K562 (cell line): ENCODE measurements around the gene MAP1LC3B2. TPM values are rescaled to one million over a fixed set of nuclear protein-coding genes. Genes with fewer than 3 reads are reported as not detected.

ENCODE experiments used
- ATAC-seq: fragments of 200-7000 bp; cut with Tn5 transposase; 3 replicates; pipeline ENCODE4 v1.9.1; 2020; ENCODE audit warnings: moderate library complexity
- BruUV-seq: library from RNA; stranded (reverse); fragments of 400-500 nt; replicated peaks from 2 replicates; lab custom pipeline; 2021; lab: Mats Ljungman, UMichigan
- CTCF ChIA-PET: fragments of 300-600 bp; formaldehyde crosslinking; extraction: SDS; loops from one replicate; lab custom pipeline; 2021; ENCODE audit warnings: low intra/inter-chr PET ratio; lab: Yijun Ruan, JAX
- POLR2A ChIA-PET: fragments of 300-600, 350-650 bp; sonication (Branson Sonifier 250); formaldehyde crosslinking; extraction: SDS; loops from one replicate; lab custom pipeline; 2021; ENCODE audit warnings: antibody characterized with exemption, inconsistent platforms; lab: Yijun Ruan, JAX
- DNase-seq, 4 experiments: peaks; one replicate each; pipeline versions ENCODE4 v3.0.0 to v3.0.0-alpha.2; 2011 to 2018; ENCODE audit warnings: low spot score in 3 of 4, mixed read lengths in 3 of 4; ENCODE audit errors: extremely low read depth in 1 of 4
- FAIRE-seq: peaks from 2 replicates; lab custom pipeline; 2011; peaks lifted over from hg19 to GRCh38; lab: Jason Lieb, UNC
- H2AFZ ChIP-seq: 2 replicates; pipeline ENCODE4 v1.6.0; 2011; ENCODE audit warnings: low read depth, low read length, control low read depth, inconsistent platforms
- H3K27ac ChIP-seq: fragments of 200-600 bp; 3 replicates; pipeline ENCODE4 v1.8.0; 2011; ENCODE audit warnings: low read depth, mild to moderate bottlenecking, control low read depth, inconsistent platforms, low read length, moderate library complexity, mixed read lengths; ENCODE audit errors: extremely low read depth
- H3K27me3 ChIP-seq, 2 experiments: fragments of 300-600 bp in 1 of 2; 2 replicates in 1 of 2; 3 replicates in 1 of 2; pipeline versions ENCODE4 v1.6.0 to v1.8.0; 2011; ENCODE audit warnings: inconsistent platforms in 2 of 2, low read length in 2 of 2, mild to moderate bottlenecking in 1 of 2, mixed read lengths in 1 of 2, moderate library complexity in 1 of 2; ENCODE audit not compliant: control insufficient read depth in 2 of 2, insufficient read depth in 2 of 2
- H3K36me3 ChIP-seq: fragments of 300-600 bp; 3 replicates; pipeline ENCODE4 v1.8.0; 2011; ENCODE audit warnings: mild to moderate bottlenecking, low read length, inconsistent platforms; ENCODE audit not compliant: control insufficient read depth, insufficient read depth
- H3K4me1 ChIP-seq, 2 experiments: fragments of 200-600 bp in 1 of 2; replicated peaks in 1 of 2; 2 replicates in 1 of 2; 3 replicates in 1 of 2; pipeline versions ENCODE4 v1.5.1 to v1.8.0; 2011; ENCODE audit warnings: inconsistent platforms in 2 of 2, low read length in 2 of 2, mild to moderate bottlenecking in 1 of 2, mixed read lengths in 1 of 2, moderate library complexity in 1 of 2; ENCODE audit not compliant: control insufficient read depth in 2 of 2, insufficient read depth in 2 of 2
- H3K4me2 ChIP-seq: 2 replicates; pipeline ENCODE4 v1.6.1; 2011; ENCODE audit warnings: low read length, control low read depth, inconsistent platforms, mixed read lengths; ENCODE audit not compliant: insufficient read depth
- H3K4me3 ChIP-seq: fragments of 200-600 bp; sonication (generic), shearing (Covaris generic); 2 replicates; pipeline ENCODE4 v1.5.1; 2016; ENCODE audit warnings: control low read depth, inconsistent platforms
- H3K79me2 ChIP-seq: fragments of 200-600 bp; 3 replicates; pipeline ENCODE4 v1.8.0; 2011; ENCODE audit warnings: low read length, inconsistent platforms; ENCODE audit not compliant: control insufficient read depth, insufficient read depth
- H3K9ac ChIP-seq, 2 experiments: 2 replicates each; pipeline versions ENCODE4 v1.6.0 to v1.6.1; 2011; ENCODE audit warnings: low read depth in 2 of 2, low read length in 2 of 2, control low read depth in 1 of 2, inconsistent platforms in 1 of 2, mild to moderate bottlenecking in 1 of 2, mixed read lengths in 1 of 2; ENCODE audit not compliant: insufficient read depth in 1 of 2
- H3K9me1 ChIP-seq: one replicate; pipeline ENCODE4 v1.6.0; 2011; ENCODE audit warnings: inconsistent platforms, mild to moderate bottlenecking, low read length, moderate library complexity; ENCODE audit not compliant: control insufficient read depth, insufficient read depth
- H3K9me3 ChIP-seq: replicated peaks from 2 replicates; pipeline ENCODE4 v1.5.1; 2011; ENCODE audit warnings: low read depth, low read length, inconsistent platforms; ENCODE audit not compliant: control insufficient read depth, insufficient read depth
- H4K20me1 ChIP-seq: replicated peaks from 2 replicates; pipeline ENCODE4 v1.6.1; 2011; ENCODE audit warnings: low read length, inconsistent platforms, mixed read lengths; ENCODE audit not compliant: control insufficient read depth, insufficient read depth
- ATF7 ChIP-seq: fragments of 450-650 bp; IDR thresholded peaks from 2 replicates; pipeline ENCODE4 v1.7.1; 2014; ENCODE audit warnings: mild to moderate bottlenecking, moderate library complexity
- CREB1 ChIP-seq, 2 experiments: sonication (generic) in 1 of 2; formaldehyde crosslinking in 1 of 2; IDR thresholded peaks; 2 replicates each; pipeline versions ENCODE4 v1.6.1 to v1.8.0; 2012 to 2022; ENCODE audit warnings: inconsistent platforms in 1 of 2, mild to moderate bottlenecking in 1 of 2, missing genetic modification reagents in 1 of 2, moderate library complexity in 1 of 2
- ETS2 ChIP-seq: IDR thresholded peaks from 2 replicates; pipeline ENCODE4 v1.6.1; 2016; ENCODE audit warnings: borderline replicate concordance, missing genetic modification characterization, mild to moderate bottlenecking, moderate library complexity, missing compliant biosample characterization; ENCODE audit not compliant: poor library complexity, severe bottlenecking
- HDAC2 ChIP-seq: fragments of 450-650 bp; IDR thresholded peaks from 2 replicates; pipeline ENCODE4 v1.6.1; 2016; ENCODE audit warnings: mild to moderate bottlenecking
- HINFP ChIP-seq: fragments of 450-650 bp; conservative IDR thresholded peaks from 2 replicates; pipeline ENCODE4 v1.6.1; 2016; ENCODE audit warnings: missing genetic modification characterization, low read depth, mild to moderate bottlenecking, control low read depth, missing compliant biosample characterization
- HOMEZ ChIP-seq: fragments of 250-450 bp; sonication (Bioruptor Pico); IDR thresholded peaks from 2 replicates; pipeline ENCODE4 v1.4.0; 2020; ENCODE audit warnings: mild to moderate bottlenecking, moderate library complexity
- KLF1 ChIP-seq: fragments of 450-650 bp; IDR thresholded peaks from 2 replicates; pipeline ENCODE4 v1.6.1; 2016; ENCODE audit warnings: missing genetic modification characterization, missing compliant biosample characterization
- KLF6 ChIP-seq: fragments of 250-450 bp; sonication (Bioruptor Pico); IDR thresholded peaks from 2 replicates; pipeline ENCODE4 v1.4.0; 2020; ENCODE audit warnings: mild to moderate bottlenecking, moderate library complexity, borderline replicate concordance
- MAX ChIP-seq: sonication (generic); formaldehyde crosslinking; IDR thresholded peaks from 2 replicates; pipeline ENCODE4 v1.9.0; 2022; ENCODE audit warnings: mild to moderate bottlenecking, missing genetic modification reagents
- NFIX ChIP-seq: fragments of 250-450 bp; sonication (Bioruptor Pico); IDR thresholded peaks from 2 replicates; pipeline ENCODE4 v1.4.0; 2020; ENCODE audit warnings: low read depth, mild to moderate bottlenecking, moderate library complexity
- NKRF ChIP-seq: fragments of 450-650 bp; IDR thresholded peaks from 2 replicates; pipeline ENCODE4 v1.6.1; 2016; ENCODE audit warnings: borderline replicate concordance
- NR3C1 ChIP-seq: sonication (generic); formaldehyde crosslinking; IDR thresholded peaks from 2 replicates; pipeline ENCODE4 v1.8.1; 2022; ENCODE audit warnings: missing genetic modification reagents
- PHB2 ChIP-seq: fragments of 450-650 bp; IDR thresholded peaks from 2 replicates; pipeline ENCODE4 v1.6.1; 2017; ENCODE audit warnings: low read depth
- POLR2AphosphoS2 ChIP-seq: IDR thresholded peaks from 2 replicates; pipeline ENCODE4 v1.6.1; 2012; ENCODE audit warnings: low read length, improper control_type of control experiment
- SMARCB1 ChIP-seq: IDR thresholded peaks from 2 replicates; pipeline ENCODE4 v1.6.1; 2011; ENCODE audit warnings: improper control_type of control experiment, low read depth; ENCODE audit not compliant: insufficient read length
- VEZF1 ChIP-seq: fragments of 200-800 bp; sonication (Bioruptor generic); IDR thresholded peaks from 2 replicates; pipeline ENCODE4 v1.6.1; 2017; ENCODE audit warnings: missing genetic modification characterization, missing compliant biosample characterization
- ZNF316 ChIP-seq: fragments of 450-650 bp; IDR thresholded peaks from 2 replicates; pipeline ENCODE4 v1.6.1; 2016
- WGBS: fragments of 100-300 bp; shearing (Covaris generic); methylation state at CpG from one replicate; pipeline ENCODE4 v1.1.6; 2016; ENCODE audit warnings: low coverage, mixed read lengths; ENCODE audit not compliant: insufficient coverage; ENCODE audit errors: missing lambda C conversion rate; 5-methylcytosine and 5-hydroxymethylcytosine counted together
- in situ Hi-C: fragments of 300-500 bp; cut with MboI; formaldehyde crosslinking; loops from 4 replicates; pipeline ENCODE4 v1.15.0; 2018; ENCODE audit warnings: inconsistent platforms, mixed read lengths
- intact Hi-C: fragments of 100-400 bp; cut with micrococcal nuclease; formaldehyde crosslinking; loops from 2 replicates; pipeline ENCODE4 v1.14.2; 2022
- polyA plus RNA-seq, 8 experiments: library from polyadenylated mRNA; depleted of rRNA in 4 of 8; stranded (reverse) in 5 of 8; unstranded in 3 of 8; fragments of >200 nt; fragmentation: Nextera tagmentation in 2 of 8; fragmentation: Illumina TruSeq in 1 of 8; extraction: Ambion mirVana in 2 of 8; extraction: Trizol in 1 of 8; gene quantifications; 2 replicates each; pipeline versions ENCODE4 v1.2.1 to v1.2.3, GENCODE V29; 2011 to 2014; ENCODE audit warnings: inconsistent platforms in 1 of 8, missing spikeins in 1 of 8
- total RNA-seq, 7 experiments: library from RNA; depleted of rRNA in 6 of 7; stranded (reverse); fragments of >200 nt in 6 of 7; fragmentation: Illumina TruSeq in 2 of 7; extraction: Trizol in 2 of 7; gene quantifications; 2 replicates each; pipeline versions ENCODE4 v1.2.1 to v1.2.3, GENCODE V29; 2011 to 2021; ENCODE audit warnings: low replicate concordance in 1 of 7

Gene MAP1LC3B2
- total and polyA plus RNA-seq, 9 of the 15 experiments (the other 6 are each of a cell fraction or from before 2014, with no cell fraction given) = 0.53 to 2.8 (median 0.76) TPM; not detected in 2

- in situ Hi-C loops (no loop called here), intact Hi-C loops (no loop called here)
- Histone ChIP-seq H3K9ac (no peak overlapping the region), H3K36me3 (no peaks in the 10 kb centered on the region), H3K9me3 (no peaks in the 10 kb centered on the region), H2AFZ (no peak overlapping the region), H3K27me3 (no peaks in the 10 kb centered on the region), H4K20me1 (no peaks in the 10 kb centered on the region), H3K9me1 (peaks cover 3% of the 10 kb centered on the region), H3K27ac (no peak overlapping the region), H3K4me3 (no peak overlapping the region), H3K79me2 (no peaks in the 10 kb centered on the region), H3K4me2 (no peak overlapping the region), H3K4me1 (peaks cover 4 to 16% of the 10 kb centered on the region in 2 experiments)
- ChIA-PET POLR2A (interaction anchor here (1.1 to 1.3 kb wide), 2 partner anchors 10 to 15 kb away, joined by 3 to 4 read pairs; no protein-coding TSS in a partner anchor), CTCF (no interaction called here)
- no peak for FAIRE-seq
- ATAC-seq = no peak
- BruUV-seq = no TSS peak
- 77% methylated on average over 10 of the region's 10 CpGs for WGBS
- DNase-seq = no peak
- TF ChIP-seq HOMEZ (CRISPR knock-in tag) = no peak
- TF ChIP-seq NR3C1 (CRISPR knock-in tag) = no peak
- no peak for TF ChIP-seq KLF6 (CRISPR knock-in tag)
- TF ChIP-seq PHB2 = no peak
- no peak for TF ChIP-seq HINFP (tag)
- no peak for TF ChIP-seq ATF7
- TF ChIP-seq HDAC2 = no peak
- no peak for TF ChIP-seq ETS2 (tag)
- TF ChIP-seq MAX = no peak
- no peak for TF ChIP-seq POLR2AphosphoS2
- no peak for TF ChIP-seq NFIX (CRISPR knock-in tag)
- TF ChIP-seq CREB1 (IDR thresholded peaks at IDR 0.05) = no peak
- no peak for TF ChIP-seq CREB1 (CRISPR knock-in tag; IDR thresholded peaks at IDR 0.05)
- no peak for TF ChIP-seq NKRF
- TF ChIP-seq ZNF316 = no peak
- TF ChIP-seq VEZF1 = no peak
- no peak for TF ChIP-seq SMARCB1
- no peak for TF ChIP-seq KLF1 (tag)
Measured at GRCh38 chr12:116524311-116524710, 34.9 kb upstream of the MAP1LC3B2 start.
